HG03378 (cell line): Measurements from ENCODE around the gene CNBD2.
"Not testable (repeated sequence)": the region's sequence is repeated elsewhere in the genome, so short reads cannot be mapped to it uniquely, and the experiment has no call there.

Experiments used
- ATAC-seq: cut with Tn5 transposase; IDR thresholded peaks from one replicate; pipeline ENCODE4 v1.9.1; 2021; ENCODE audit warnings: mild to moderate bottlenecking, moderate library complexity; ENCODE audit not compliant: unreplicated experiment

Gene CNBD2

DNA sequence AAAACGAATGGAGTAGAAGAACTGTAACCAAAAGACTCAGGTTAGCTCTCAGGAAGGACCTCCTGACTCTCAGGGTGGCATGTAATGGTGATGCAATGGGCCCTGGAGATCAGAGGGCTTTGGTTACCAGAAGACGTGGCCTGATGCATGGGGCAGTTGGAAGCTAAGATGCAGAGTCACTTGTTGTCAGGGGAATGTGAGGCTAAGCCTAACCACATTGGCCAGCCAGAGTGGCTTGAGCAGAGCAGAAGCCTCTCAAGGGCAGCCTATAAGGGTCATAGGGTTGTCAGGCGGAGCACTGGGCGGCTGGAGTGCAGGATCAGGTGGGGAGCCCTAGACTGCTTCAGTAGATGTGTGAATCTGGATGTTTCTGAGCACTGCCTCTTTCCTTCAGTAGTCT, 5.9 kb downstream of the CNBD2 start:
- ATAC-seq: no peak

- no peak for ATAC-seq
Measured at GRCh38 chr20:35975576-35976373, 7.4 kb downstream of the CNBD2 start.

GRCh38 chr20:35978041-35978513, 9.7 kb downstream of the CNBD2 start:
- no peak for ATAC-seq

GRCh38 chr20:35979544-35979943, 11.2 kb downstream of the CNBD2 start:
- no peak for ATAC-seq

GRCh38 chr20:35981969-35982368, 13.6 kb downstream of the CNBD2 start:
- ATAC-seq: no peak

DNA sequence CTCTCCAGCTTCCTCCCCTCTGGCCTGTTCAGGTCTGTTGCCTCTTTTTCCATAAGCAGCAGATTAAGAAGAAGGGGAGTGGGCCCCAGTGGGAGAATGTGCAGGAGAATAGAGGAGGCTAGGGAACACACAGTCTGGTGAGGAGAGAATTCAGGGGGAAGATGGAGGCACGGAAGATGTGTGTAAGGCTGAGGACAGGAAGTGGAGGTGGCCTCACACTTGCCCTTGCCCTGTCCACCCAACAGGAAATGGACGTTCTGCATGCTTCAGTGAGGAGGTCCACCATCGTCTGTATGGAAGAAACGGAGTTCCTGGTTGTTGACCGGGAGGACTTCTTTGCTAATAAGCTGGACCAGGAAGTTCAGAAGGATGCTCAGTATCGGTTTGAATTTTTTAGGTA, 16.0 kb downstream of the CNBD2 start:
- ATAC-seq: no peak

DNA sequence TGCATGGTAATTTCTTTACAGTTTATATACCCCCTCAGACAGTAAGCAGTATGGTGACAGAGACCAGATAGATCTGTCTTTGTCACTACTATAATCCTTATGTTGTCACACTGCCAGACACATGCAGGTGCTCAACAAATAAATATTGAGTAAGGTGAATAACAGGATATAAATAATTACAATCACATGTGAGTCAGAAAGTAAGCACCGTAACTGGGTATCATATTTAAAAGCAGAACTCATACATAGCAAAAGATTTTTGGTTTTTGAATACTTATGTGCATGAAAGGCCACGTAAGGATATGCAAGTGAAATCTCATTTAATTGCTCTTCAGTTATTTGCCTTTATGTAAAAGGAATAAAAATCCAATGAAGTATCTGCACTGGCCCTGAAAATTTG, 17.4 kb downstream of the CNBD2 start:
- ATAC-seq: no peak

DNA sequence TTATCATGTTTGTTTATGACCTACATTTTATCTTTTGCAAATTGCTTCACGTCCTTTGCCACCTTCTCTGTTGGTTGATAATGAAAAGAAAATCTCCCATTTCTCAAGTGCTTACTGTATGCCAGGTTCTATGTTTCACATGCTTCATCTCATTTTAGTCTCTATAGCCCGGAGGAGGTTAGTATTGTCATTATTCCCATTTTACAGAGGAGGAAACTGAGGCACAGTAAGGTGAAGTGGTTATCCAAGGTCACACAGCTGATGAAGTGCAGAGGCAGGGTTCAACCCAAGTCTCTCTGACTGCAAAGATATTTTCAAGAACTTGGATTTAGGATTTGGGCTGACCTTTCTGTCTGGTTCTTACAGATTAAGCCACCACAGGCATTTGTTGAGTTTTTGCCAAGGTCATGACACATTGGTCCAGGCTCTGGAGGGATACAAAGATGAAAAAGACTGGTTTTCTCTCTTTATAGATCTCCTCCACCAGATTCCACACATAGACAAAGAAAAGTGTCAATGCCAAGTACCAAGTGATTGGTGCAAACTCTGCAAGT, 20.6 kb downstream of the CNBD2 start:
- ATAC-seq: no peak

DNA sequence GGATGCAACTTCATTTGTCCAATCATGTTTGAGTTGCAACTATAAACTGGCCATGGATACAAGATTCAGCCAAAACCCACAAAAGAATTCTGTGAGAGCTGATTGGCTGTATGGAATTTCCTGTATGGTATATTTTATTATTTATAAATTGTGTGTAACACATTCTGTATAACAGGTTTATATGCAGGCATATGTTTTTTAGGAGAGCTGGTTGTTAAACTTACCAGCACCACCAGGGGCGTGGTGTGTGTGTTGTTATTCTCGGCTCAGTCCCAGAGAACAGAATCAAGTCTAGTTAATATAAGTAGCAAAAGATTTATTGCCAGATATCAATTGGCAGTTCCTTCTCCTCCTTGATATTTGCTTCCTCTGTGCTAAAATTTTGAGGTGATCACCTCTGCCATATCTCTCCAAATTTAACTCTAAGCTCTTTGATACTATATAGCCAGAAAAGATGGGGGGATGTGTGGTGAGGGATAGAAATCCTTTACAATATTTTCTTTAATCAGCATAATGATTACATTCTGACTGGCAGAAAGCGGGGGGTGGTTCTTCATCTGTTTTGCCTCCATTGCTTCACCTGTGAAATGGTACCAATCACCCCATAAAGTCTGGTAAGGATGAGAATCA, 22.9 kb downstream of the CNBD2 start:
- ATAC-seq: no peak

- no peak for ATAC-seq
Measured at GRCh38 chr20:35992713-35993335, 24.4 kb downstream of the CNBD2 start.

GRCh38 chr20:35994994-35995453, 26.6 kb downstream of the CNBD2 start:
- ATAC-seq: no peak

DNA sequence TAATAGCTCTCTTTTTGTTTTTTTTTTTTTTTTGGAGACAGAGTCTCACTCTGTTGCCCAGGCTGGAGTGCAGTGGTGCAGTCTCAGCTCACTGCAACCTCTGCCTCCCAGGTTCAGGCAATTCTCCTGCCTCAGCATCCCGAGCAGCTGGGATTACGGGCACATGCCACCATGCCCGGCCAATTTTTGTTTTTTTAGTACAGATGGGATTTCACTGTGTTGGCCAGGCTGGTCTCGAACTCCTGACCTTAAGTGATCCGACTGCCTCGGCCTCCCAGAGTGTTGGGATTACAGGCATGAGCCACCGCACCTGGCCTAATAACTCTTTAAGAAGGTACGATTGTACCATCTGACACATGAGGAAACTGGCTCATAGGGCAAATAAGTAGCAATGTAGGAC, 28.1 kb downstream of the CNBD2 start:
- ATAC-seq: not testable (repeated sequence)

DNA sequence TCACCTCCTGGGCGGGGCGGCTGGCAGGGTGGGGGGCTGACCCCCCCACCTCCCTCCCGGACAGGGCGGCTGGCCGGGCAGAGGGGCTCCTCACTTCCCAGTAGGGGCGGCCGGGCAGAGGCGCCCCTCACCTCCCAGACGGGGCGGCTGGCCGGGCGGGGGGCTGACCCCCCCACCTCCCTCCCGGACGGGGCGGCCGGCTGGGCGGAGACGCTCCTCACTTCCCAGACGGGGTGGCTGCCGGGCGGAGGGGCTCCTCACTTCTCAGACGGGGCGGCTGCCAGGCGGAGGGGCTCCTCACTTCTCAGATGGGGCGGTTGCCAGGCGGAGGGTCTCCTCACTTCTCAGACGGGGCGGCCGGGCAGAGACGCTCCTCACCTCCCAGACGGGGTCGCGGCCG, 32.9 kb downstream of the CNBD2 start:
- not testable (repeated sequence) for ATAC-seq

GRCh38 chr20:36002855-36003254, 34.5 kb downstream of the CNBD2 start:
- no peak for ATAC-seq

DNA sequence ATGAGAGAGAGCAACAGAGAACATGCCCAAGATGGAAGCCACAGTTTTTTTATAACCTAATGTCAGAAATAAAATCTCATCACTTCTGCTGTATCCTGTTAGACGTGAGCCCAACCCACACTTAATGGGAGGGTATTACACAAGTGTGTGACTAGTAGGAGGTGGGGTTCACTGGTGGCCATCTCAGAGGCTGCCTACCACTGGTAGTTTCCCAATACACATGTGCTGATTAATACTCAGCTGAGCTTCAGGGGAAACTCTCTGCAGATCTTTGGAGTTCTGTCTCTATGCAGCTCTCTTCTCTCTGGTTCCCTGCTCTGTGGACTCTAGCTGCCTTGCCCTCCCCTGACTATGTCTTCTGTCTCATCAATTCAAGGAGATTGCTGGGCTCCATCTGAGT, 35.7 kb downstream of the CNBD2 start:
- ATAC-seq: no peak

DNA sequence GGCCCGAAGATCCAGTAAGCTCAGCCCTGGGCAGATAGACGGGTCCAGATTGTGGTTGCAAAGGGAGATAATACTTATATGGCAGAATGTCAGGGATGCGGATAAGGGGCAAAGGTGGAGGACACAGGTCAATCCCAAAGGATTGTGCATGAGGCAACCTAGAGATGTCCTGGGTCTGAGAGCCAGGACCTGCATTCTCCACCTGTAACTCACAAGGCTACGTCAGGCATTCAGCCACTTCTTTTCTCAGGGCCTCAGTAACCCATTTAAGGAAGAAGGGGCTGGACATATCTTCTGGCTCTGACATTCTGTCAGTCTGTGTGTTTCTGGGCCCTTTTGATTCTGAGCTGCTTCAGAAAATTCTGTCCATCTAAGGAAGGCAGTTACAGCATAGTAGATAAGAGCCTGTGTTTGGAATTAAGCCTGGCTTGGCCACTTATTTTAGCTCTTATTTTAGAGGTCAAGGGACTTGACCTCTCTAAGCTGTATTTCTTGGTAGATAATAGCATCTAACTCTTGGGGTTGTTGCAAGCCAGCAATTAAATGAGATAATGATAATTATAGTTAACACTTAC, 40.2 kb downstream of the CNBD2 start:
- ATAC-seq: no peak

GRCh38 chr20:36010076-36010475, 41.7 kb downstream of the CNBD2 start:
- ATAC-seq: no peak

- ATAC-seq: no peak
Measured at GRCh38 chr20:36010825-36011224, 42.4 kb downstream of the CNBD2 start.

DNA sequence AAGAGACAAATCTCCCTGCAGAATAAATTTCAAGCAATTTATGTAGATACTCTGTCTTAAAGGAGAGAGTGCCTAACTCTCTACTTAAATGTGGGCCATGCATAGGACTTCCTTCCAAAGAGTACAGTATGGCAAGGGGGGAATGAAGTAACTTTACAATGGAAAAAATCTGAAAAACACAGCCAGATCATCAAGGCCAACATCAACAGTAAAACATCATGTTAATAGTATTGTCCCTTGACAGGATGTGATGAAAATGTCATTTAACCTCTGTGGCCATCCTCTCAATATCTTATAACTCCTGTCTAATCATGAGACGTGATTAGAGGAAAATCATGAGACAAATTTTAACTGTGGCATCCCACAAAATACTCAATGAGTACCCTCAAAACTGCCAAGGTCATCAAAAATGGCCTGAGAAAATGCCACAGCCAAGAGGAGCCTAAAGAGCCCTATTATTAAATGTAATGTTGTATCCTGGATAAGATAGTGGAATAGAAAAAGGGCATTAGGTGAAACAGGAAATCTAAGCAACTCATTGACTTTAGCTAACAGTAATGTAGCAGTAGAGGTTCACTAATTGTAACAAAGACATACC, 47.5 kb downstream of the CNBD2 start:
- ATAC-seq: no peak

- no peak for ATAC-seq
Measured at GRCh38 chr20:36017048-36017951, 48.9 kb downstream of the CNBD2 start.
